Mucosa of stomach (tissue), 1 donor: ENCODE data around the gene SPEM1.
A peak's percentile ranks its signal among the peaks of the same experiment; 100 is the strongest.

Source experiments
- H3K27me3 ChIP-seq: one replicate; pipeline ENCODE4 v1.7.0; 2013; ENCODE audit warnings: mild to moderate bottlenecking, low read length; ENCODE audit not compliant: control insufficient read depth, insufficient read depth
- H3K36me3 ChIP-seq: one replicate; pipeline ENCODE4 v1.7.0; 2013; ENCODE audit warnings: low read length; ENCODE audit not compliant: control insufficient read depth, insufficient read depth
- H3K4me1 ChIP-seq: one replicate; pipeline ENCODE4 v1.7.0; 2013; ENCODE audit warnings: mild to moderate bottlenecking, low read length; ENCODE audit not compliant: control insufficient read depth, insufficient read depth
- H3K4me3 ChIP-seq: one replicate; pipeline ENCODE4 v1.7.0; 2013; ENCODE audit warnings: low read length
- H3K9ac ChIP-seq: one replicate; pipeline ENCODE4 v1.7.0; 2013; ENCODE audit warnings: mild to moderate bottlenecking, low read length, moderate library complexity
- H3K9me3 ChIP-seq: one replicate; pipeline ENCODE4 v1.7.0; 2013; ENCODE audit warnings: mild to moderate bottlenecking, low read length, moderate library complexity; ENCODE audit not compliant: control insufficient read depth
- donor health status: Pancreatic carcinoma.

SPEM1 gene

DNA sequence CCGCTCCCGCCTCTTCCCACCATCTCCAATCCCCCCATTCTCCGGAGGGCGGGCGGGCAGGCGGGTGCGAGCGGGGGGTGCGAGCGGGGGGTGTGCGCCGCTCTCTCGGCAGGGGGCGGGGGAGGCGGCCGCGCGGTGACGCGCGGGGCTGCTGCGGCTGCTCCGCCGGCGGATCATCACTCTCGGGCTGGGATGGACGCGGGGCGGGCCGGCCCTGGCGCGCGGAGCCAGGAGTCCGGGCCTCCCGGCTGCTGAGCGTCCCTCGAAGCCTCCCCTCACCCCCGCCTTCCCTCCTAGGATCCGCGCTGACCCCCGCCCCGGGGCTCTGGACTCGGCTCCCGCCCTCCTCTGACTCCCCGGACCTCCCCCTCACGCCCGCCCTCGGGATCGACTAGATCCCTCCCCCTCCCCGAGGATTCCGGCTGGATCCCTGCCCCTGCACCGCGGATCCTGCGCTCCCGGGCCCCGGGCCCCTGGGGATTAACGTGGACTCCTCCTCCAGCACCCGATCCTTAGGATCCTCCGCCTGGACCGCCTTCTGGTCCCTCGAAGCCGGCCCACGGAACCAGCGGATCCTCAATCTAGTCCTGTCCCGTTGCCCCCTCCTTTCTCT is 15.3 kb upstream of the SPEM1 start:
- H3K27me3 ChIP-seq = peaks cover 23% of the 10 kb centered on the region
- H3K4me3 ChIP-seq = peak overlapping the region; percentile 28
- peak overlapping the region; percentile 57 for H3K9ac ChIP-seq
- H3K36me3 ChIP-seq = no peaks in the 10 kb centered on the region
- H3K9me3 ChIP-seq = no peaks in the 10 kb centered on the region
- H3K4me1 ChIP-seq = peaks cover 8% of the 10 kb centered on the region

DNA sequence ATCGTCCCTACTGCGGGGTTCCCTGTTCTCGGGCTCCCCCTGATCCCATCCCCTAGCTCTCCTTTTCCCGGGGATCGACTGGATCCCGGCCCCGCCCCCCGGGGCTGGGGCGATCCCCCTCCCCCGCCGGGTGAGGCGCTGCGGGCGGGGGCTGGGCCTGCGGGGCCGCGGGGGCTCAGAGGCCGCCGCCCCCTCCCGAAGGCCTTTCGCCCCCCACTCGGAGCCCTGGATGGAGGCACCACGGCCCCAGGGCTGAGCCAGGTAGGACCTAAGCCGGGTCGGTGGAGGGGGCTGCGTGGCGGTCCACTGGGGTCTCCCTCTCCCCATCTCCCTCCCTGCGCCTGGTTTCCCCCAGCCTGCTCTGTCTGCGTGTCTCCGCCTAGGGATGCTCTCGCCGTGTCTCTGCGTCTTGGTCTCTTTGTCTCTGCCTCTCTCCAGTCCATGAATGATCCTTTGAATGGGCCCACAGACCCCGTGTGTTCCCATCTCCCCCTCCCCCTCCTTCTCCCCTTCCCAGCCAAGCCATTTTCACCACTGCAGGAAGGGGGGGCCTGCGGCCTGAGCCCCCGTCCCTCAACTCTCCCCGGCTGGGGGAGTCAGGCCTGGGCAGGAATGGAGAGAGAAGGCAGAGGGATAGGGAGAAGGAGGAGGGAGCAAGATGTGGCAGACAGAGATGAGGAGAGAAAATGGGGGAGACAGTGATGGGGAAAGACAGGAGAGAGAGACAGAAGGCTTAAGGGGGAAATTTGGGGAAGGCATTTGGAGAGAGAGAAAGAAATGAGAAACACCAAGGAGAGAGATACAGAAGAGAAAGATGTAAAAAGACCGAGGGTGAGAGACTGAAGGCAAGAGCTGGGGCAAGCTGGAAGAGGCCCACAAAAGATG is 14.5 kb upstream of the SPEM1 start:
- Histone ChIP-seq H3K9ac (peak overlapping the region; percentile 57), H3K36me3 (no peaks in the 10 kb centered on the region), H3K4me1 (peaks cover 8% of the 10 kb centered on the region), H3K9me3 (no peaks in the 10 kb centered on the region), H3K27me3 (peaks cover 23% of the 10 kb centered on the region), H3K4me3 (no peak overlapping the region)

DNA sequence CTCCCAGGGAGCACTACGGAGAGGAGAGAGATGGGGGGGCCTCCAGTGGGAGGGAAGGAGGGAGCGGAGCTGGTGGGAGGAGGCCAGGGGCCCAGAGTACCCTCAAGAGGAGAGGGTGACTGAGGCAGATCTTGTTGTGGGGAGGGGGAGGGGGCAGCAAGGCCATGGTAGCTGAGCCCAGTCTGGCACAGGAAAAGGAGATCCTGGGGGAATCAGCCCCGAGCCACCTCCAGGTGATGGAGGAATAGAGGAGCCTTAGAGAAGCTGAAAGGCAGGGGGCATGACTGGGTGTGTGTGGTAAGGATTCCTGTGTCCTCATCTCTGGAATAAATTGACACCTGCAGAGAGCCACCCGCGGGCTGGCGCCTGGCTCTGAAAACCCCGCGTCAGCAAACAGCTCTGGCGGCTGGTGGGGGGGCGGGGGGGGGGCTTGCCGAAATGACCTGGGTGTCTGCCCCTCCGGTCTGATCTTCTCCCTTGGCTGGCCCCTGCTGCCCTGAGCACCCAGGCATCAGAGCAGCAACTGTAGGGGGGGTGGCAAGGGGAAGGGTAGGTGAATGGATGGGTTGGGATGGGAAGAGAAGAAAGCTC is 13.8 kb upstream of the SPEM1 start:
- H3K27me3 ChIP-seq = peaks cover 23% of the 10 kb centered on the region
- no peak overlapping the region for H3K4me3 ChIP-seq
- H3K9me3 ChIP-seq = no peaks in the 10 kb centered on the region
- peaks cover 8% of the 10 kb centered on the region for H3K4me1 ChIP-seq
- H3K9ac ChIP-seq = no peak overlapping the region
- H3K36me3 ChIP-seq = no peaks in the 10 kb centered on the region

DNA sequence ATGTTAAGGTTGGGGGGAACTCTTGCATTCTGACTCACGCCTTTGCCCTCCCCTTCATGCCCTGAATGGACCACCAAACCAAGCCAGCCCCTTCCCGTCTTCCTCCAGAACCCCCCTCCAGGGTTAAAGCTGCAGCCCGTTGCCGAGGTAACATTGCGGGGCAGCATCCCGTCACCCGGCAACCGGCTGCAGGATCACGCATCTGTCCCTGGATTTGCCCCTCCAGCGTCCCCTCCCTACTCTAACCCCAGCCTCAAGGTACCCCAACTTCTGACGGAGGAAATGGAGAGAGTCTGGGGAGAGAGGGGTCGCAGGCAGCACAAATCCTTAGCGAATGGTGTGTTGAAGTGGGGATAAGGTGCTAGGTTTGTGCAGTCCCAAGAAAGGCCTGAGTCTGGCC is 13.0 kb upstream of the SPEM1 start:
- Histone ChIP-seq H3K4me3 (no peak overlapping the region), H3K36me3 (no peaks in the 10 kb centered on the region), H3K9ac (no peak overlapping the region), H3K27me3 (peaks cover 23% of the 10 kb centered on the region), H3K4me1 (peaks cover 8% of the 10 kb centered on the region), H3K9me3 (no peaks in the 10 kb centered on the region)

DNA sequence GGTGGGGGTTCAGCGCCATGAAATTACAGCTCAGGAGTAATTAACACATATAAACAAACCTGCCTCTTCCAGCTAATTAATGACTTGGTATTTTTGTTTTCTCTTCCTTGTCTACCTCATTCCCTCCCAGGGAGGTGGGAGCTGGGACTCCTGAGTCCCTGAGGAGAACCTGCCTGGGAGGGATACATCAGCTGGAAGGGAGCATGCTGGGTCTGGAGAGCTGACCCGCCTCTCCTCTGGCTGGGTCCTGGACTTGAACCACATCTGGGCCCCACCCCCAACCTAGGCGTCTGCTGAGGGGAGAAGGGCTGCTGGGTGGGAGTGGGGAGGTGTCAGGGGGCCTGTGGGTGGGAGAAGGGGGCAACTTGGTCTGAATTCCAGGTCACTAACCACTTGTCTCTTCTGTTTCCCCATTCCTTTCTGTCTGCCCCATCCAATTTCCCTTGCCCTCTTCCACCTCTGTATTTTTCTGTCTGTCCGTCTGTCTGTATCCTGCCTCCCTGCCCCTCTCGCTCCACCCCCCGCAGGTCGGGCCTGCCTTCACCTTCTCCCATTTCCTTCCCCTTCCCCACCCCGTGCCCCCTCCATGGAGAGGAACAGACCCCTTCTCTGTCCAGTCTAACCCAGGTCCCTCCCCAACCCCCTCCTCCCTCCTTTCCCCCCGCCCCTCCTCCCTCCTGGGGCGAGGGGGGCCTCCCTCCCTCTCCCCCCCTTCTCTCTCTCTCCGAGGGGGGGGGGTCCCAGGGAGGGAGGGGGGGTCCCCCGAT is 12.5 kb upstream of the SPEM1 start, which contains the start of gene NLGN2:
NLGN2 (plus strand) TSS at position 361 of the 767 bp plus-strand sequence. CDS start 411 bp downstream, outside the sequence.
- Histone ChIP-seq H3K4me3 (no peak within 1 kb of the TSS), H3K4me1 (peaks cover 7% of the 10 kb centered on the region), H3K9me3 (no peaks in the 10 kb centered on the region), H3K9ac (no peak within 1 kb of the TSS), H3K36me3 (no peaks in the 10 kb centered on the region), H3K27me3 (peaks cover 23% of the 10 kb centered on the region)

DNA sequence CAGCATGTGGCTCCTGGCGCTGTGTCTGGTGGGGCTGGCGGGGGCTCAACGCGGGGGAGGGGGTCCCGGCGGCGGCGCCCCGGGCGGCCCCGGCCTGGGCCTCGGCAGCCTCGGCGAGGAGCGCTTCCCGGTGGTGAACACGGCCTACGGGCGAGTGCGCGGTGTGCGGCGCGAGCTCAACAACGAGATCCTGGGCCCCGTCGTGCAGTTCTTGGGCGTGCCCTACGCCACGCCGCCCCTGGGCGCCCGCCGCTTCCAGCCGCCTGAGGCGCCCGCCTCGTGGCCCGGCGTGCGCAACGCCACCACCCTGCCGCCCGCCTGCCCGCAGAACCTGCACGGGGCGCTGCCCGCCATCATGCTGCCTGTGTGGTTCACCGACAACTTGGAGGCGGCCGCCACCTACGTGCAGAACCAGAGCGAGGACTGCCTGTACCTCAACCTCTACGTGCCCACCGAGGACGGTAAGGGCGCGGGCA is 11.8 kb upstream of the SPEM1 start:
- H3K4me1 ChIP-seq = peaks cover under 1% of the 10 kb centered on the region
- H3K27me3 ChIP-seq = peaks cover 23% of the 10 kb centered on the region
- H3K9ac ChIP-seq = no peak overlapping the region
- no peaks in the 10 kb centered on the region for H3K9me3 ChIP-seq
- no peaks in the 10 kb centered on the region for H3K36me3 ChIP-seq
- H3K4me3 ChIP-seq = no peak overlapping the region

DNA sequence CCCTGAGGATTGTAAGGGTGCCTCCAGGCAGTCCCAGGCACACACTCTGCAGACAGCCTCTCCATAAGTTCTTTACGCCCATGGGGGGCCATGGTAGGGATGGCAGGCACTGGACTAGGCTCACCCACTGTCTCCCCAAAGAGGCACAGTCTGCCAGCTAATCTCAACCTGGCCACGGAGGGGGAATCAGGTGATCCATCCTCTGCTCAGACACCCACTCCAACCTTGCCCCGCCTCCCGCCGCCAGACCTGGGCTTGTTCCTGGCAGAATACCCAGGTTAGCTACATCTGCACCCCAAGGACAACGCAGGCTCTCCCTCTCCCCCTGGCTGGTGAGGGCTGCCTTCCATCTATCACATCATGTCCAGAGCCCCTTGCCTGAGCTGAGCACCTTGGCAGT is 11.3 kb upstream of the SPEM1 start:
- Histone ChIP-seq H3K27me3 (peaks cover 23% of the 10 kb centered on the region), H3K36me3 (no peaks in the 10 kb centered on the region), H3K9ac (no peak overlapping the region), H3K4me1 (no peaks in the 10 kb centered on the region), H3K4me3 (no peak overlapping the region), H3K9me3 (no peaks in the 10 kb centered on the region)

DNA sequence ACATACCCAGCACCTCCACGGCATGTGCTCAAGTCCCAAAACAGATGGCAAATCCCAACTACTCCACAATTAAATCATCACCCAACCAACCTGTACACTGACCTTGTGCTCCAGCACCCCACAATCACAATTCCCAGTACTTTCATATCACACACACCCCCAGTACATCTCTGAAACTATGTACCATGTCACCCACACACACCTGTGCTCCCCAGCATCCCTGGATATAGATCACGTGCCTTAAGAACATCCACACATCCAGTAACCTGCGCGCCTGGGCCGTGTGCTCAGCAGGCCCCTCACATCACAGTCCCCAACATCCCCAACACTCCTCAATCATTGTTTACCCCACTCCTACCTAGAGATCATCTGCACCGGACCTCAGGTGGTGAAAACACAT is 10.4 kb upstream of the SPEM1 start:
- no peaks in the 10 kb centered on the region for H3K9me3 ChIP-seq
- H3K4me3 ChIP-seq = no peak overlapping the region
- H3K9ac ChIP-seq = no peak overlapping the region
- peaks cover 23% of the 10 kb centered on the region for H3K27me3 ChIP-seq
- H3K36me3 ChIP-seq = no peaks in the 10 kb centered on the region
- H3K4me1 ChIP-seq = no peaks in the 10 kb centered on the region

DNA sequence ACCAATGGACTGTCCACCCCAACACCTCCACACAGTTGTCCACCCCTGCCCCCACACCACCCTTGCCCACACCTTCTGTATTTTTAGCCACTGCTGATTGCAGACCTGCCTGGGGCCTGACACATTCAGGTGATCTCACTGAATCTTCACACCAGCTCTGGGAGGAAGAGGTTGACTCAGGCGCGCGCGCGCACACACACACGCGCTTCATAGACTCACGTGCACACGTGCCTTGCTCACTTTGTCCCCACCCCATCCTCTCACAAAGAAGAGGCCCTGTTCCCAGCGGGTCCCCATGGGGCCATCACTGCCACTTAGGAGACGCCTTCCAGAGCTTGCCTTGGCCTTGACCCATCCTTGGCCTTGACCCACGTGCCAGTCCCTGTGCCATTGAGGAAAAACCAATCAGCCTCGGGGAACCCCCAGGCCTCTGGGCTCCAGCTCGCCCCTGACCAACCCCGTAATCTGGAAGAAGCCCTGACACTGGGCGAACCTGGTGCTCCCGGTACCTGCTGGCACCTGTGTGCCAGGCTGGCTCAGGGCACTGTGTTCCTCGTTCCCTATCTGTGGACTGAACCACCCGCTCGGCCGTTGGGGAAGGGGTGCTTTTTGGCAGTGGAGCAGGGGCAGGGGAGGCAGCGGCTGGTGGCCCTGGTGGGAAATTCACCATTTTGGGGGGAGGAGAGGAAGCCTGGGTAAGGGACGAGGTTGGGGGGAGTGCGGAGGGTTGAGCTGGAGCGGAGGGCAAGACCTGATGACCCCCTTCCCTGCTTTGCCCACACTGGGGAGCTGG is 9.3 kb upstream of the SPEM1 start:
- Histone ChIP-seq H3K9me3 (no peaks in the 10 kb centered on the region), H3K4me3 (no peak overlapping the region), H3K9ac (no peak overlapping the region), H3K27me3 (peaks cover 12% of the 10 kb centered on the region), H3K4me1 (no peaks in the 10 kb centered on the region), H3K36me3 (no peaks in the 10 kb centered on the region)

DNA sequence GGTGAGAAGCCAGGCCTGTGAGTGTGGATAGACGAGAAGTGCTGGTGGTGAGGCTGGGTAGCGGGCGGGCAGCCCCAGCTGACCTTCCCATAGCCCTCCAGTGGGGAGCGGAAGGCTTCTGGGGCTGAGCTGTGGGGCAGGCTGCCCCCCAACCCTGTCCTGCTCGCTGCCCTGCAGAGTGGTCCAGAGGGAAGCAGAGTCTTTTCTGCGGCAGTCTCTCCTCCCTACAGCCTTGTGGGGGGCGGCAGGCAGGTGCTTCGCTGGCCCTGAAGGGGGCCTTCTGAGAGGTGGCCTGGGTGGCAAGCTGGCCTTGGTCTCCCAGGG is 8.7 kb upstream of the SPEM1 start:
- Histone ChIP-seq H3K4me3 (no peak overlapping the region), H3K27me3 (peaks cover 7% of the 10 kb centered on the region), H3K4me1 (no peaks in the 10 kb centered on the region), H3K36me3 (no peaks in the 10 kb centered on the region), H3K9ac (no peak overlapping the region), H3K9me3 (no peaks in the 10 kb centered on the region)

DNA sequence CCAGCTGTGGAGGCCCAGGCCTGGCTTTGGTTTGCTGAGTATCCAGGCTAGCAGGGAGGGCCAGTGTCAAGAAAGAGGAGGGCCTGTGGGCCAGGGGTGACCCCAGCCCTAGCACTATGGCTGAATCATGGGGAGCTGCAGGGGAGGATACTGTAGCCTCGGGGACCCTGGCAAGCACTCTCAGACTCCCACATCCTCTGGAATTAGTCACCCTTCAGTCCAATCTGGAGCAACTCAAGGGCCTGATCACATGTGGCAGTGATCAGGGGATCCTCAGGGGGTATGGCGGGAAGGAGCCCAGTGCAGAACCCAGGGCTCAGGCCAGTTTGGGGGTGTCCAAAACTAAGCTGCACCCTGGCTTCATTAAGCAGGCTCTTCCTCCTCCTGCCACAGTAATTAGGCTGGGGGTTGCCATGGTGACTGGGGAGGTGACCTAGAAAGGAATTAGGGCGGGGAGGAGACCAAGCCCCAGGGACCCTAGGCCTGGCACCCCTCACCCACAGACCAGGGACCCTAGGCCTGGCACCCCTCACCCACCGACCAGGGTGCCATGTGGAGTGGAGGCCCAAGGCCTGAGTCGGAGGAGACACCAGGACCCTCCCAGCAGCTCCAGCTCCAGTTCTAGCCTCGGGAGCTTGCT is 6.7 kb upstream of the SPEM1 start:
- Histone ChIP-seq H3K4me1 (no peaks in the 10 kb centered on the region), H3K27me3 (peaks cover under 1% of the 10 kb centered on the region), H3K9me3 (no peaks in the 10 kb centered on the region), H3K4me3 (no peak overlapping the region), H3K9ac (no peak overlapping the region), H3K36me3 (no peaks in the 10 kb centered on the region)
